SK-N-SH (cell line): Measurements from ENCODE around the gene TEX264. TPM values are rescaled to one million over a fixed set of nuclear protein-coding genes. Genes with fewer than 3 reads are reported as not detected.
A peak's percentile ranks its signal among the peaks of the same experiment; 100 is the strongest.

Experiments
- CTCF ChIA-PET: fragments of 300-600, 350-600 bp; formaldehyde crosslinking; extraction: SDS; loops from one replicate; lab custom pipeline; 2021; lab: Yijun Ruan, JAX
- POLR2A ChIA-PET: fragments of 350-600 bp; sonication (Branson Sonifier 250); formaldehyde crosslinking; extraction: SDS; loops from one replicate; lab custom pipeline; 2020; ENCODE audit warnings: antibody characterized with exemption, inconsistent platforms; lab: Yijun Ruan, JAX
- DNase-seq: peaks from one replicate; pipeline ENCODE4 v3.0.0; 2012
- H2AFZ ChIP-seq: fragments of 200-600 bp; sonication (generic); 2 replicates; pipeline ENCODE4 v1.8.1; 2016; ENCODE audit warnings: antibody characterized with exemption, mild to moderate bottlenecking, low read depth
- H3F3A ChIP-seq: fragments of 200-600 bp; sonication (generic); replicated peaks from 2 replicates; pipeline ENCODE3; 2016; ENCODE audit warnings: antibody characterized with exemption, mild to moderate bottlenecking; ENCODE audit not compliant: insufficient read depth
- H3K27ac ChIP-seq, 2 experiments: fragments of 200-500 bp in 1 of 2; fragments of 200-600 bp in 1 of 2; sonication (Bioruptor generic) in 1 of 2; sonication (generic), shearing (Covaris generic) in 1 of 2; 2 replicates each; pipeline versions ENCODE4 v1.5.1 to v1.6.1; 2014 to 2016; ENCODE audit warnings: low read depth in 2 of 2, inconsistent platforms in 1 of 2, low read length in 1 of 2, mild to moderate bottlenecking in 1 of 2, mixed read lengths in 1 of 2
- H3K27me3 ChIP-seq: fragments of 200-600 bp; sonication (generic), shearing (Covaris generic); 2 replicates; pipeline ENCODE4 v1.6.1; 2016; ENCODE audit warnings: mixed run types; ENCODE audit not compliant: insufficient read depth
- H3K36me3 ChIP-seq, 2 experiments: fragments of 200-500 bp in 1 of 2; fragments of 200-600 bp in 1 of 2; sonication (Bioruptor generic) in 1 of 2; sonication (generic) in 1 of 2; replicated peaks in 1 of 2; 2 replicates each; pipeline versions ENCODE3 to v1.5.1; 2014 to 2016; ENCODE audit warnings: low read length in 1 of 2, mild to moderate bottlenecking in 1 of 2; ENCODE audit not compliant: insufficient read depth in 2 of 2, control insufficient read depth in 1 of 2
- H3K4me1 ChIP-seq, 2 experiments: fragments of 200-500 bp in 1 of 2; fragments of 200-600 bp in 1 of 2; sonication (Bioruptor generic) in 1 of 2; sonication (generic), shearing (Covaris generic) in 1 of 2; 2 replicates each; pipeline versions ENCODE4 v1.5.1 to v1.6.1; 2014 to 2016; ENCODE audit warnings: low read depth in 1 of 2, low read length in 1 of 2, mixed run types in 1 of 2; ENCODE audit not compliant: insufficient read depth in 2 of 2, control insufficient read depth in 1 of 2
- H3K4me2 ChIP-seq: fragments of 200-600 bp; sonication (generic), shearing (Covaris generic); 2 replicates; pipeline ENCODE4 v1.6.1; 2017; ENCODE audit warnings: mixed run types
- H3K4me3 ChIP-seq, 2 experiments: fragments of 200-500 bp in 1 of 2; fragments of 200-600 bp in 1 of 2; sonication (Bioruptor generic) in 1 of 2; sonication (generic), shearing (Covaris generic) in 1 of 2; 2 replicates each; pipeline versions ENCODE4 v1.5.1 to v1.8.1; 2014 to 2016; ENCODE audit warnings: low read depth in 2 of 2, inconsistent platforms in 1 of 2, low read length in 1 of 2, mild to moderate bottlenecking in 1 of 2, mixed read lengths in 1 of 2, moderate library complexity in 1 of 2
- H3K79me2 ChIP-seq: fragments of 200-600 bp; sonication (generic); 2 replicates; pipeline ENCODE4 v1.8.1; 2017; ENCODE audit warnings: mild to moderate bottlenecking; ENCODE audit not compliant: insufficient read depth
- H3K9ac ChIP-seq: fragments of 200-600 bp; sonication (generic); 2 replicates; pipeline ENCODE4 v1.6.1; 2017; ENCODE audit warnings: mixed run types
- H3K9me2 ChIP-seq: fragments of 200-600 bp; sonication (generic); 2 replicates; pipeline ENCODE4 v1.6.1; 2017; ENCODE audit warnings: mixed run types
- H3K9me3 ChIP-seq: fragments of 200-600 bp; sonication (generic); 2 replicates; pipeline ENCODE4 v1.6.1; 2017; ENCODE audit warnings: mixed run types, mild to moderate bottlenecking, moderate library complexity
- H4K20me1 ChIP-seq: fragments of 200-600 bp; sonication (generic); 2 replicates; pipeline ENCODE4 v1.6.1; 2017; ENCODE audit warnings: mild to moderate bottlenecking, mixed run types; ENCODE audit not compliant: insufficient read depth
- EP300 ChIP-seq, 2 experiments: IDR thresholded peaks; 2 replicates each; pipeline versions ENCODE4 v1.4.0 to v1.6.1; 2012; ENCODE audit warnings: borderline replicate concordance in 1 of 2, low read depth in 1 of 2, low read length in 1 of 2
- FOSL2 ChIP-seq: IDR thresholded peaks from 2 replicates; pipeline ENCODE4 v1.4.0; 2012; ENCODE audit warnings: low read depth, mild to moderate bottlenecking, moderate library complexity, borderline replicate concordance
- FOXM1 ChIP-seq: IDR thresholded peaks from 2 replicates; pipeline ENCODE4 v1.4.0; 2012; ENCODE audit warnings: low read depth, mild to moderate bottlenecking
- GABPA ChIP-seq: IDR thresholded peaks from 2 replicates; pipeline ENCODE4 v1.4.0; 2012; ENCODE audit warnings: low read depth, mild to moderate bottlenecking
- MEF2A ChIP-seq: IDR thresholded peaks from 2 replicates; pipeline ENCODE4 v1.4.0; 2012; ENCODE audit warnings: low read depth, borderline replicate concordance
- MXI1 ChIP-seq: IDR thresholded peaks from 2 replicates; pipeline ENCODE4 v1.6.1; 2012; ENCODE audit warnings: mild to moderate bottlenecking, low read depth, low read length, improper control_type of control experiment
- NRF1 ChIP-seq: IDR thresholded peaks from 2 replicates; pipeline ENCODE4 v1.6.1; 2012; ENCODE audit warnings: low read depth, mild to moderate bottlenecking, low read length
- PBX3 ChIP-seq: IDR thresholded peaks from 2 replicates; pipeline ENCODE4; 2012
- POLR2AphosphoS5 ChIP-seq: IDR thresholded peaks from 2 replicates; pipeline ENCODE4 v1.6.1; 2012; ENCODE audit warnings: low read depth, low read length
- RAD21 ChIP-seq: IDR thresholded peaks from 2 replicates; pipeline ENCODE4 v1.6.1; 2012; ENCODE audit warnings: mild to moderate bottlenecking, low read length
- RCOR1 ChIP-seq: fragments of 150-350 bp; IDR thresholded peaks from 2 replicates; pipeline ENCODE4 v1.6.1; 2017; ENCODE audit warnings: antibody characterized with exemption, low read length
- SMC3 ChIP-seq: IDR thresholded peaks from 2 replicates; pipeline ENCODE4 v1.6.1; 2012; ENCODE audit warnings: low read depth, low read length, improper control_type of control experiment
- TAF1 ChIP-seq: IDR thresholded peaks from 2 replicates; pipeline ENCODE4 v1.6.1; 2012; ENCODE audit warnings: low read depth, mild to moderate bottlenecking, low read length, moderate library complexity, borderline replicate concordance
- TEAD4 ChIP-seq: IDR thresholded peaks from 2 replicates; pipeline ENCODE4 v1.4.0; 2012; ENCODE audit warnings: mild to moderate bottlenecking, borderline replicate concordance; ENCODE audit not compliant: insufficient read depth
- WGBS: methylation state at CpG from one replicate; pipeline ENCODE4 v1.1.6; 2017; ENCODE audit warnings: low lambda C conversion rate; 5-methylcytosine and 5-hydroxymethylcytosine counted together
- polyA plus RNA-seq, 3 experiments: library from polyadenylated mRNA; depleted of rRNA; stranded (reverse); fragments of >200 nt; gene quantifications; 2 replicates each; pipeline ENCODE4 v1.2.3, GENCODE V29; 2012
- TF ChIP-seq, protein P1 (sequence below): fragments of 150-350 bp; IDR thresholded peaks from 2 replicates; pipeline ENCODE4 v1.6.1; 2017; ENCODE audit warnings: antibody characterized with exemption, low read length, low read depth, borderline replicate concordance
- TF ChIP-seq, protein P2 (sequence below): IDR thresholded peaks from 2 replicates; pipeline ENCODE4 v1.4.0; 2012; ENCODE audit warnings: low read depth, borderline replicate concordance
- TF ChIP-seq, protein P3 (sequence below): IDR thresholded peaks from 2 replicates; pipeline ENCODE4 v1.6.1; 2012; ENCODE audit warnings: mild to moderate bottlenecking, low read depth, low read length, moderate library complexity

Gene TEX264
- polyA plus RNA-seq, 1 of the 3 experiments (the other 2 are of a cell fraction): 82.1 TPM

GRCh38 chr3:51708216-51708845 lies 37.3 kb downstream of the TEX264 start:
- no peak overlapping the region for H3K4me2 ChIP-seq
- H3K4me3 ChIP-seq: no peak overlapping the region
- no peak for TF ChIP-seq FOXM1
- no peak for TF ChIP-seq RAD21
- no peak for TF ChIP-seq POLR2AphosphoS5
- no peak for TF ChIP-seq NRF1
- TF ChIP-seq, protein P1, sequence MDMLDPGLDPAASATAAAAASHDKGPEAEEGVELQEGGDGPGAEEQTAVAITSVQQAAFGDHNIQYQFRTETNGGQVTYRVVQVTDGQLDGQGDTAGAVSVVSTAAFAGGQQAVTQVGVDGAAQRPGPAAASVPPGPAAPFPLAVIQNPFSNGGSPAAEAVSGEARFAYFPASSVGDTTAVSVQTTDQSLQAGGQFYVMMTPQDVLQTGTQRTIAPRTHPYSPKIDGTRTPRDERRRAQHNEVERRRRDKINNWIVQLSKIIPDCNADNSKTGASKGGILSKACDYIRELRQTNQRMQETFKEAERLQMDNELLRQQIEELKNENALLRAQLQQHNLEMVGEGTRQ: no peak
- TF ChIP-seq TAF1: no peak
- POLR2A ChIA-PET: no interaction called here
- no peaks in the 10 kb centered on the region for H3K9me2 ChIP-seq
- CTCF ChIA-PET: interaction anchor here (1.2 to 9.6 kb wide), 4 partner anchors 11 to 207 kb away, joined by 3 to 89 read pairs (median 10); no protein-coding TSS in a partner anchor
- H3K4me1 ChIP-seq: peaks cover 0 to 19% of the 10 kb centered on the region in 2 experiments; a peak in 1 of 4 replicates
- no peaks in the 10 kb centered on the region for H3F3A ChIP-seq
- H3K79me2 ChIP-seq: no peaks in the 10 kb centered on the region
- 56% methylated on average over 2 of the region's 3 CpGs for WGBS
- H3K9ac ChIP-seq: no peak overlapping the region
- H4K20me1 ChIP-seq: peaks cover 37% of the 10 kb centered on the region
- no peaks in the 10 kb centered on the region for H3K9me3 ChIP-seq
- no peaks in the 10 kb centered on the region for H3K27me3 ChIP-seq
- H3K36me3 ChIP-seq: peaks cover 0 to 8% of the 10 kb centered on the region in 2 experiments
- H3K27ac ChIP-seq: no peak overlapping the region
- DNase-seq: no peak
- H2AFZ ChIP-seq: no peak overlapping the region

DNA sequence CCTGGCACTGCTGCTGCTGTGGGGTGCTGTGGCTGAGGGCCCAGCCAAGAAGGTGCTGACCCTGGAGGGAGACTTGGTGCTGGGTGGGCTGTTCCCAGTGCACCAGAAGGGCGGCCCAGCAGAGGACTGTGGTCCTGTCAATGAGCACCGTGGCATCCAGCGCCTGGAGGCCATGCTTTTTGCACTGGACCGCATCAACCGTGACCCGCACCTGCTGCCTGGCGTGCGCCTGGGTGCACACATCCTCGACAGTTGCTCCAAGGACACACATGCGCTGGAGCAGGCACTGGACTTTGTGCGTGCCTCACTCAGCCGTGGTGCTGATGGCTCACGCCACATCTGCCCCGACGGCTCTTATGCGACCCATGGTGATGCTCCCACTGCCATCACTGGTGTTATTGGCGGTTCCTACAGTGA lies 38.0 kb downstream of the TEX264 start:
- peaks cover 0 to 3% of the 10 kb centered on the region in 2 experiments for H3K36me3 ChIP-seq
- H3K27ac ChIP-seq: no peak overlapping the region
- H3K27me3 ChIP-seq: no peaks in the 10 kb centered on the region
- no peak overlapping the region for H3K9ac ChIP-seq
- H3K4me2 ChIP-seq: no peak overlapping the region
- H3K4me3 ChIP-seq: no peak overlapping the region
- H3F3A ChIP-seq: no peaks in the 10 kb centered on the region
- H3K79me2 ChIP-seq: no peaks in the 10 kb centered on the region
- ChIA-PET POLR2A (no interaction called here), CTCF (interaction anchor here (0.7 to 9.6 kb wide), 4 partner anchors 10 to 207 kb away, joined by 3 to 89 read pairs (median 10); no protein-coding TSS in a partner anchor)
- H3K4me1 ChIP-seq: peaks cover 0 to 19% of the 10 kb centered on the region in 2 experiments; a peak in 1 of 4 replicates
- DNase-seq: peak; percentile 20
- H2AFZ ChIP-seq: no peak overlapping the region
- no peaks in the 10 kb centered on the region for H3K9me3 ChIP-seq
- peaks cover 32% of the 10 kb centered on the region for H4K20me1 ChIP-seq
- 96% methylated on average over 7 of the region's 17 CpGs for WGBS
- H3K9me2 ChIP-seq: no peaks in the 10 kb centered on the region
- TF ChIP-seq TEAD4: no peak
- TF ChIP-seq FOSL2: no peak
- no peak for TF ChIP-seq POLR2AphosphoS5
- no peak for TF ChIP-seq RCOR1
- TF ChIP-seq, protein P1: no peak
- no peak for TF ChIP-seq NRF1
- no peak for TF ChIP-seq MXI1
- TF ChIP-seq GABPA: no peak
- no peak for TF ChIP-seq PBX3
- TF ChIP-seq SMC3: no peak
- TF ChIP-seq RAD21: no peak
- TF ChIP-seq, protein P2, sequence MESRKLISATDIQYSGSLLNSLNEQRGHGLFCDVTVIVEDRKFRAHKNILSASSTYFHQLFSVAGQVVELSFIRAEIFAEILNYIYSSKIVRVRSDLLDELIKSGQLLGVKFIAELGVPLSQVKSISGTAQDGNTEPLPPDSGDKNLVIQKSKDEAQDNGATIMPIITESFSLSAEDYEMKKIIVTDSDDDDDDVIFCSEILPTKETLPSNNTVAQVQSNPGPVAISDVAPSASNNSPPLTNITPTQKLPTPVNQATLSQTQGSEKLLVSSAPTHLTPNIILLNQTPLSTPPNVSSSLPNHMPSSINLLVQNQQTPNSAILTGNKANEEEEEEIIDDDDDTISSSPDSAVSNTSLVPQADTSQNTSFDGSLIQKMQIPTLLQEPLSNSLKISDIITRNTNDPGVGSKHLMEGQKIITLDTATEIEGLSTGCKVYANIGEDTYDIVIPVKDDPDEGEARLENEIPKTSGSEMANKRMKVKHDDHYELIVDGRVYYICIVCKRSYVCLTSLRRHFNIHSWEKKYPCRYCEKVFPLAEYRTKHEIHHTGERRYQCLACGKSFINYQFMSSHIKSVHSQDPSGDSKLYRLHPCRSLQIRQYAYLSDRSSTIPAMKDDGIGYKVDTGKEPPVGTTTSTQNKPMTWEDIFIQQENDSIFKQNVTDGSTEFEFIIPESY: no peak
- TF ChIP-seq, protein P3, sequence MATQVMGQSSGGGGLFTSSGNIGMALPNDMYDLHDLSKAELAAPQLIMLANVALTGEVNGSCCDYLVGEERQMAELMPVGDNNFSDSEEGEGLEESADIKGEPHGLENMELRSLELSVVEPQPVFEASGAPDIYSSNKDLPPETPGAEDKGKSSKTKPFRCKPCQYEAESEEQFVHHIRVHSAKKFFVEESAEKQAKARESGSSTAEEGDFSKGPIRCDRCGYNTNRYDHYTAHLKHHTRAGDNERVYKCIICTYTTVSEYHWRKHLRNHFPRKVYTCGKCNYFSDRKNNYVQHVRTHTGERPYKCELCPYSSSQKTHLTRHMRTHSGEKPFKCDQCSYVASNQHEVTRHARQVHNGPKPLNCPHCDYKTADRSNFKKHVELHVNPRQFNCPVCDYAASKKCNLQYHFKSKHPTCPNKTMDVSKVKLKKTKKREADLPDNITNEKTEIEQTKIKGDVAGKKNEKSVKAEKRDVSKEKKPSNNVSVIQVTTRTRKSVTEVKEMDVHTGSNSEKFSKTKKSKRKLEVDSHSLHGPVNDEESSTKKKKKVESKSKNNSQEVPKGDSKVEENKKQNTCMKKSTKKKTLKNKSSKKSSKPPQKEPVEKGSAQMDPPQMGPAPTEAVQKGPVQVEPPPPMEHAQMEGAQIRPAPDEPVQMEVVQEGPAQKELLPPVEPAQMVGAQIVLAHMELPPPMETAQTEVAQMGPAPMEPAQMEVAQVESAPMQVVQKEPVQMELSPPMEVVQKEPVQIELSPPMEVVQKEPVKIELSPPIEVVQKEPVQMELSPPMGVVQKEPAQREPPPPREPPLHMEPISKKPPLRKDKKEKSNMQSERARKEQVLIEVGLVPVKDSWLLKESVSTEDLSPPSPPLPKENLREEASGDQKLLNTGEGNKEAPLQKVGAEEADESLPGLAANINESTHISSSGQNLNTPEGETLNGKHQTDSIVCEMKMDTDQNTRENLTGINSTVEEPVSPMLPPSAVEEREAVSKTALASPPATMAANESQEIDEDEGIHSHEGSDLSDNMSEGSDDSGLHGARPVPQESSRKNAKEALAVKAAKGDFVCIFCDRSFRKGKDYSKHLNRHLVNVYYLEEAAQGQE: no peak
- TF ChIP-seq EP300 (IDR thresholded peaks at IDR 0.05; ENCODE audit: borderline replicate concordance in 1 of 2, low read depth in 1 of 2, low read length in 1 of 2): no peak
- TF ChIP-seq MEF2A: no peak
